ENCODE results near the gene RALGAPA2. TPM values are rescaled to one million over a fixed set of nuclear protein-coding genes. Genes with fewer than 3 reads are reported as not detected.

RALGAPA2 gene
- polyA plus RNA-seq, 1 experiment: 2.2 TPM

GRCh38 chr20:20552076-20552475 is 160.4 kb downstream of the RALGAPA2 start:
- TF ChIP-seq, protein P1, sequence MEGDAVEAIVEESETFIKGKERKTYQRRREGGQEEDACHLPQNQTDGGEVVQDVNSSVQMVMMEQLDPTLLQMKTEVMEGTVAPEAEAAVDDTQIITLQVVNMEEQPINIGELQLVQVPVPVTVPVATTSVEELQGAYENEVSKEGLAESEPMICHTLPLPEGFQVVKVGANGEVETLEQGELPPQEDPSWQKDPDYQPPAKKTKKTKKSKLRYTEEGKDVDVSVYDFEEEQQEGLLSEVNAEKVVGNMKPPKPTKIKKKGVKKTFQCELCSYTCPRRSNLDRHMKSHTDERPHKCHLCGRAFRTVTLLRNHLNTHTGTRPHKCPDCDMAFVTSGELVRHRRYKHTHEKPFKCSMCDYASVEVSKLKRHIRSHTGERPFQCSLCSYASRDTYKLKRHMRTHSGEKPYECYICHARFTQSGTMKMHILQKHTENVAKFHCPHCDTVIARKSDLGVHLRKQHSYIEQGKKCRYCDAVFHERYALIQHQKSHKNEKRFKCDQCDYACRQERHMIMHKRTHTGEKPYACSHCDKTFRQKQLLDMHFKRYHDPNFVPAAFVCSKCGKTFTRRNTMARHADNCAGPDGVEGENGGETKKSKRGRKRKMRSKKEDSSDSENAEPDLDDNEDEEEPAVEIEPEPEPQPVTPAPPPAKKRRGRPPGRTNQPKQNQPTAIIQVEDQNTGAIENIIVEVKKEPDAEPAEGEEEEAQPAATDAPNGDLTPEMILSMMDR (IDR thresholded peaks at IDR 0.05; ENCODE audit: low read depth, low read length): no peak
- Histone ChIP-seq H3K4me3 (ENCODE audit: low read depth, low read length) (no peak overlapping the region), H3K27me3 (ENCODE audit: control insufficient read depth, insufficient read depth, low read length) (no peaks in the 10 kb centered on the region), H3K9me3 (ENCODE audit: control insufficient read depth, insufficient read depth, low read length) (no peaks in the 10 kb centered on the region), H3K27ac (ENCODE audit: low read depth, low read length) (no peak overlapping the region)
- no peak for DNase-seq (ENCODE audit: low read depth, low spot score)
- ChIA-PET CTCF (no interaction called here), POLR2A (no interaction called here)

DNA sequence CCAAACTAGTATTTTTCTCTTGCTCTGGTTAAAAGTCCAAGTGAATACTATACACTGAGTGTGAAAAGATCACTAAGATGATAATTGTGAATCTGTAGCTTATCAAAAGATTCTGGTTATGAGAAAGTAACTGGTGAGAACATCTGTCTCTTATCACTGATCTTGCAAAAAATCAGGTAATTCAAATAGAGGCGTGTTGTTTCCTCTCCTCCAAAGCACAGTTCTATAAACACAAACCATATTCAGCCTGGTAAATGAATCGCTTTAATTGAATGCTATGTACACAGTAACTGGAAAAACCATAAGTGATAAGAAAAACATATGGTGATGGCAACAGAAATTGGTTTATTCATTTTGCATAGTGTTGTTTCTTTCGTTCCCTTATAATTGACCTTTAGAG is 161.0 kb downstream of the RALGAPA2 start:
- no peaks in the 10 kb centered on the region for H3K9me3 ChIP-seq (ENCODE audit: control insufficient read depth, insufficient read depth, low read length)
- TF ChIP-seq, protein P1 (IDR thresholded peaks at IDR 0.05; ENCODE audit: low read depth, low read length): no peak
- ChIA-PET POLR2A (no interaction called here), CTCF (no interaction called here)
- H3K27ac ChIP-seq (ENCODE audit: low read depth, low read length): no peak overlapping the region
- DNase-seq (ENCODE audit: low read depth, low spot score): no peak
- H3K27me3 ChIP-seq (ENCODE audit: control insufficient read depth, insufficient read depth, low read length): no peaks in the 10 kb centered on the region
- H3K4me3 ChIP-seq (ENCODE audit: low read depth, low read length): no peak overlapping the region

DNA sequence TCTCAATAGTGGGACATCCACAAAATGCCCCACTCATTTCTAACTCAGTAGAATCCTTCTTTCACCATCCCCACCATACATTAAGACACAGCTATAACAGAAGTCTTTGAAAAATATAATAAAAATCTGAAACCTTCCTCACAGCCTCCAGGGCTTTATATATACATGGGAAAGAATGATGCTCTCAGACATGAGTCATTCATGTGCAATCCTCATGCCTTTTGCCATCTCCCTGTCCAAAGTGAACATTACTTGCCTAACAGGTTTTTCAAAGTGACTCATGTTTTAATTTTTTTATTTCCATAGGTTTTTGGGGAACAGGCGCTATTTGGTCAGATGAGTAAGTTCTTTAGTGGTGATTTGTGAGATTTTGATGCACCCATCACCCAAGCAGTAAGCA is 162.7 kb downstream of the RALGAPA2 start:
- TF ChIP-seq, protein P1 (IDR thresholded peaks at IDR 0.05; ENCODE audit: low read depth, low read length): no peak
- H3K27ac ChIP-seq (ENCODE audit: low read depth, low read length): peak overlapping the region; percentile 41
- POLR2A ChIA-PET: interaction anchor here (0.6 to 0.7 kb wide), 2 partner anchors 14 to 60 kb away, joined by 3 read pairs; no protein-coding TSS in a partner anchor
- no peaks in the 10 kb centered on the region for H3K27me3 ChIP-seq (ENCODE audit: control insufficient read depth, insufficient read depth, low read length)
- no peak overlapping the region for H3K4me3 ChIP-seq (ENCODE audit: low read depth, low read length)
- CTCF ChIA-PET: interaction anchor here (1.0 kb wide), 1 partner anchor 44 kb away, joined by 3 read pairs; no protein-coding TSS in a partner anchor
- no peaks in the 10 kb centered on the region for H3K9me3 ChIP-seq (ENCODE audit: control insufficient read depth, insufficient read depth, low read length)
- peak; percentile 73 for DNase-seq (ENCODE audit: low read depth, low spot score)

GRCh38 chr20:20549267-20549612 is 163.2 kb downstream of the RALGAPA2 start:
- POLR2A ChIA-PET: interaction anchor here (0.6 kb wide), 1 partner anchor 15 kb away, joined by 3 read pairs; no protein-coding TSS in a partner anchor
- DNase-seq (ENCODE audit: low read depth, low spot score): no peak
- Histone ChIP-seq H3K27ac (ENCODE audit: low read depth, low read length) (peak overlapping the region; percentile 41), H3K9me3 (ENCODE audit: control insufficient read depth, insufficient read depth, low read length) (no peaks in the 10 kb centered on the region), H3K4me3 (ENCODE audit: low read depth, low read length) (no peak overlapping the region), H3K27me3 (ENCODE audit: control insufficient read depth, insufficient read depth, low read length) (no peaks in the 10 kb centered on the region)
- TF ChIP-seq, protein P1 (IDR thresholded peaks at IDR 0.05; ENCODE audit: low read depth, low read length): no peak
- CTCF ChIA-PET: interaction anchor here (1.0 kb wide), 1 partner anchor 44 kb away, joined by 3 read pairs; no protein-coding TSS in a partner anchor

DNA sequence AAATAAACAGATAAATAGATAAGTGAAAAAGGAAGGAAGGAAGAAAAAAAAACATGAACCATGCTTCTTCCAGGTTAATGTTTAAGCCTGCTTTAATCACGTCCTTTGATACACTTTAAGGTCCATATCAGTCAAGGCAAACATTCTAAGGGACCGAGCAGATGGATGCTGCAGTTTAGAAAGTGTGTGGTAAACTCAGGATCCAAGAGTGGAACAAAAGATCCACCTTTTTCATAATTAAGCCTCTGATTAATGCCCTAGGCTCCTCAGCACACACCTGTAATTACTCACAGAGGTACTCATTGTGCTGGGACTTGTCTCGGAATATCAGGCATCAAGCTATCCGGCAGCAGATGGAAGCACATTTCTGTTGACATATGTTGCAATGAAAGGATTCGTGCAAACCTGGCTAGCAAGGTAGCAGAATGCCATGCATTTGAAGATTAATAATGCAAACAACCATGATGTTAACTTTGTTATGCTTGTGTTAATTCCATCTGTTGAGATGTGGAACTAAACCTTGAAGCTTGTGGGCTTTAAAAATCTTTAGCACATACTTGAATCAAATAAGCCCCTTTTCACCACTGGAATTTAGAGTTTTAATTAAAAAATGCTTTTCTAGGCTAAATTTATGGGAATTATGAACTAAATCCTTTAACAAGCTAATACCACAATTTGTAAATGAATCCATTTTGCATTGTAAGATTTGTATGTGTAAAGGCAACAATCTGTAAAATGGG is 163.7 kb downstream of the RALGAPA2 start:
- POLR2A ChIA-PET: no interaction called here
- CTCF ChIA-PET: no interaction called here

More for the DNA sequence above, 163.7 kb downstream of the RALGAPA2 start:
- Histone ChIP-seq H3K27me3 (ENCODE audit: control insufficient read depth, insufficient read depth, low read length) (no peaks in the 10 kb centered on the region), H3K9me3 (ENCODE audit: control insufficient read depth, insufficient read depth, low read length) (no peaks in the 10 kb centered on the region), H3K27ac (ENCODE audit: low read depth, low read length) (no peak overlapping the region), H3K4me3 (ENCODE audit: low read depth, low read length) (no peak overlapping the region)
- DNase-seq (ENCODE audit: low read depth, low spot score): no peak
- TF ChIP-seq, protein P1 (IDR thresholded peaks at IDR 0.05; ENCODE audit: low read depth, low read length): no peak
